ENCODE measurements around the gene PROKR1. TPM values are rescaled to one million over a fixed set of nuclear protein-coding genes. Genes with fewer than 3 reads are reported as not detected.

PROKR1 gene
- total RNA-seq = 0.08 and 0.13 TPM in 2 replicates

DNA sequence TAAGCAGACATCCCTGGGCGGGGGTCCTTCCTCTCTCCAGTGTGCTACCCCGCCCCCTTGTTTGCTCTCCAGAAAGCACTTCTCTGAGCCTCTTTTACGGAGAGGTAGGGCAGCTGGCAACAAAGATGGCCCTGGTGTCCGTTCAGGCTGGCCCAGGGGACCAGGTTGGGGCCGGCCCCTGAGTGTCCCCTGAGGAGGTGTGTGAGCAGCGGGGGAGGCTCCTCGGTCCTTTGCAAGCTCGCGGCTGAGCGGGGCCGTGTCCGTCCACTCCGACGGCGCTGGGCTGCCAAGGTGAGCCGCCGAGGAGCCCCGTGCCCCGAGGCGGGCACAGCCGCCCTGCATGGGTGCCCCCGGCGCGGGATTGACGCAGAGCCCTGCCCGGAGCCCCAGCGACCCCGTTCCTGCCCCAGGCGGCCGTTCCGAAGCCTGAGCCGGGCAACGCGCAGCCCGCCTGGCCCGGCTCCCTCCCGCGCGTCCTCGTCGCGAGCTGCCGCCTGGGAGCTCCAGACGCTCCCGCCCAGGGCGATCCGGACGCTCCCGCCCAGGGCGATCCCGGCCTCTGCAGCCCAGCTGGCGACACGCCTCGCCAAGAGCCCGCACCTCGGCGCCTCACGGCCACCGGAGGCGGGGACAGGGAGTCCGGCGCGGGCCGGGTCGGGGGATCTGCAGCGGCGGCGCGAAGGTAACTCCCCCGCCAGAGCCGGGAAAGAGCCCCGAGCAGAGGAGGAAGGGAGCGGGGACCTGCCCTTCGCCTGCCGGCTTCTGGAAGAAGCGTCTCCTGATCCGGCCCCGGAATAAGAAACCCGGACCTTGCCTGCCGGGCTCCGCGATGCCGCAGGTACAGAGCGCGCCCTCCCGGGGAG is at the start of gene PROKR1:
Gene PROKR1, plus strand, starts transcription at position 569 of the 863 bp plus-strand sequence. CDS start 2,243 bp downstream, outside the sequence.

Other genes with a start within 250 kb of the PROKR1 start
- gene FBXO48, start 176.3 kb upstream of the PROKR1 start, total RNA-seq = 0.24 and 0.65 TPM in 2 replicates
- 2.6 and 2.8 TPM in 2 replicates for gene APLF, start 176.0 kb upstream of the PROKR1 start, total RNA-seq
- 1.4 and 2.2 TPM in 2 replicates for gene ARHGAP25, start 91.2 kb downstream of the PROKR1 start, total RNA-seq
- not detected in 2 replicates for gene BMP10, start 227.8 kb downstream of the PROKR1 start, total RNA-seq

Measured in epithelial cell of alveolus of lung (primary cell).